ENCODE results near the gene STK39.

The STK39 gene

DNA sequence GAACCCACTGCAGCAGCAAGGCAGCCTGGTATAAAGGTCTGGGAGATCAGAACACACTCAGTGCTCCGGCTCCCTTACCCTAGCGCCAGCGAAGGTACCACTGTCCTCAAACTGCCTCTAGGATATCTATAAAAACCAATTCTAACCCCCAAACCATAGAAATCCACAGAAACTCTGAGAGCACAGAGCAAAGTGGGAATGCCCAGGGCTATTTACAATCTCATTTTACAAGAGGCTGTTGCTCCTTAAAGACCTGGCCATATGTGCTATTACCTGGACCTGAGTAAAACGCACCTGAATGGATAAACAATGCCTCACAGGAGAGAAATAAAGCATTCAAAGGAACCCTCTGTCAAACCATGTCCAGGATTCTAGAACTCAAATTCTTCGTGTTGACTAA is 4.3 kb downstream of the STK39 start:
- no peak for DNase-seq (ENCODE audit: low read depth)

DNA sequence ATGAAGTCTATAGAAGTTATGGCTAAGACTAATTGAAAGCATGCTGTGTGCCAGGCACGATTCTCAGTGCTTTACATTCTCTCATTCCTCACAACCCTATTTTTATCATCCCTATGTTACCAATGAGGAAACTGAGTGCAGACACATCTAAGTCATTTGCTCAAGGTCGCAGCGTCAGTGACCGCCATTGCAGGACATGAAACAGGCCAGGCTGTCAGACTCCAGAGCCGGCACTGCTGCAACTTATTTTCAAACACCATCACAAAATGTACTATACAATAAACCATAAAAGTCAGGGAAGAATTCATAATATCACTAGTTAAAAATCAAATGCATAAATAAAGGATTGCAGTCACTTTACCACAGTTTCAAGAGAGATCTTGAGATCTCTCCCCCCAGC is 5.6 kb downstream of the STK39 start:
- no peak for DNase-seq (ENCODE audit: low read depth)

DNA sequence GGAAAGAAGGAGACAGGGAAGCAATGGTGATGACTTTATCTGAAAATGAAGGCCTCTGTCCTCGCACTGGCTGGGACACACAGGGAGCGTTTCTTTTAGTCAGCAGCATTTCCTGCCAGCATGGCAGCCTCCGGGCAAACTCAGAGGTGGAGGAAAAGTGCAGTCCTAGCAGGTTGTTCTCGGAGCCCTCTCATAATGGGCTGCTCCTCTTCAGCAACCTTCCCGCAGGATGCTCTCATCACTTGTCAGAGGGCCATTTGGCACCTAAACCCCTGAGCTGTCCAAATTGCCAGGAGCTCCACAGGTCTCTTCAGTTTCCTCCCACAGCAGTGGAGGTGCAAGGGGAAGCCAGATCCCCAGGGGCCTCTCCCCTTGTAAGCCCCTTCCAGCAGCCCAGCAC is 6.2 kb downstream of the STK39 start:
- no peak for DNase-seq (ENCODE audit: low read depth)

DNA sequence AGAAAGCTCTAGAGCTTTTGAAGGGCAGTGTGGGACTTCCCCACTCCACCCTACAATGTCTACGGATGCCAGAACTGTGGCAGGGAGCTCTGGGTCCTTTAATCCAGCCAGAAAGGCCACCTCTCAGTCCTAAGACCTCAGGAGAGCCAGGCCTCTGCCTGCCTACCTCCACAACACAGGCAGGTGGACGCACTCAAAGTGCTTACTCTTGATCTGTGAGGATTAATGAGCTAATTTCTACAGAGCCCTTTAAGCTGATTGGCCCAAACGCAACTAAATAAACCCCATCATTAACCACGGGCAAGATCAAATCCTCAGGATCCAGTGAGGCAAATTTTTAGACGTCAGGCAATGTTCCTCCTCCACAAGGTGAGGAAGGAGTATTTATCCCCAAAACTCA is 8.1 kb downstream of the STK39 start:
- DNase-seq (ENCODE audit: low read depth): no peak

DNA sequence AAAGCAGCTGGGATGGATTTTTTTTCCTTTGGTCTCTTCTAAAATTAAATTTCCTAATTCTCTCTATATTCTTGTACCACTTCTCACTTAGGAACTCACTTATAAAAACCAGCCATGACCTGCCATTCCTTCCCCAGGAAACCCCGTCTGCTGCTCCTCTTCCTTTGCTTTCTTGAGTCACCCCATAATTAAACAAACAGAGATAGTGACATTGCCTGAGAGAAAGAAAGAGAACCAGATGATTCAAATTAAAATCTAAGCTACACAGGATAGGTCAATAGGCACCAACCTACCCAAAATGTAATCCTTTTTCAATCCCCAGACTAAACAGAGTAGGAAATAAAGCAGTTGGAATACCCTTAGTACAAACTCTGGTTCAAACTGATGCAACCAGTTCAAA is 9.7 kb downstream of the STK39 start:
- no peak for DNase-seq (ENCODE audit: low read depth)

DNA sequence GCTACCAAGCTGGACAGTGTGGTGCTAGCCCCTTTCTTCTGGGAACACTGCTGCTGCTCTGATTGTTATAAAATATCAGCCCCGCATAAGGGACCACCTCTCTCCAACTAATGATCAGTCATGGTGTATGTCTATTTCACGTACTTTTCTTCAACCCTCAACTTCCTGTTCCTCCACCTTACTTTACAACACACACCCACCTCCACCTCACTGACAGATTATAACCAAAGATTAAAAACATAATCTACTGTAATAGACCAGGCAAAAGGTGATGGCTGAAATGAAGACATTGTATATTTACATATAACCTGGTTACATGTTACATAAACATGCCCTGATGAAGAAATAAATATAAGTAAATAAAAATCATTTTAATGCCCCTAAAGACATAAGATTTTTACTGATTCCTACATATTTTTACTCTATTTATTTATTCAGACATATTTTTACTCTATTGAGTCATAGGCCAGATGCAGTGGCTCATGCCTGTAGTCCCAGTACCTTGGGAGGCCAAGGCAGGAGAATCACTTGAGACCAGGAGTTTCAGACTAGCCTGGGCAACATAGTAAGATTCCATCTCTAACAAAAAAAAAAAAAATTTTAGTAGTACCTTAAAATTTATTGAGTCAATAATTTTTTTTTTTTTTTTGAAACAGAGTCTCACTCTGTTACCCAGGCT is 12.8 kb downstream of the STK39 start:
- no peak for DNase-seq (ENCODE audit: low read depth)

DNA sequence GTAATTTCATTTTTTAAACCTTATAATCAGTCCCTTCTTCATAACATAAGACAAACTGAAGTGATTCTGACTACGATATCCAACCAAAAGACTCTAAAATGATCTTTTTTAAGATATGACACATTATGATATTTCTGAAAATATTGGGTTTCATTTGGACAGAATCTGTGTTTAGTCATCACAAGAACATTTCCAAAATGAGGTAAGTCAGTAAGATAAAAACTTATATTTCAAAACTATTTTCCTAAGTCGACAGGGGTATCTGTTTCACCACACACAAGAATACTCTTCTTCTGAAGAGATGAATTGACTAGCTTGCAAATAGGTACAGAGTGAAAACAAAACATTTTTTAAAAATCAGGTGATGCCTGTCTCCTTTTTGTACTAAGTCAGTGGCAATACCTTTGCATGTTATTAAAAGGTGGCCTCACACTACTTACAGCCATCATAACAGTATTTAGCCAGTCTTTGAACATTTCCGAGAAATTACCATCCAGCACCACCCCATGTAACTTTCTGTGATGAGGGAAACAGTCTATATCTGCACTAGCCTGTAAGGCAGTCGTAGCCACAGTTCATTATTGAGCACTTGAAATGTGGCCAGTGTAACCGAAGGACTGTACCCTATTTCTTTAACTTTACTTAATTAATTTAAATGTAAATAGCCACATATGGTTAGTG is 13.5 kb downstream of the STK39 start:
- no peak for DNase-seq (ENCODE audit: low read depth)

DNA sequence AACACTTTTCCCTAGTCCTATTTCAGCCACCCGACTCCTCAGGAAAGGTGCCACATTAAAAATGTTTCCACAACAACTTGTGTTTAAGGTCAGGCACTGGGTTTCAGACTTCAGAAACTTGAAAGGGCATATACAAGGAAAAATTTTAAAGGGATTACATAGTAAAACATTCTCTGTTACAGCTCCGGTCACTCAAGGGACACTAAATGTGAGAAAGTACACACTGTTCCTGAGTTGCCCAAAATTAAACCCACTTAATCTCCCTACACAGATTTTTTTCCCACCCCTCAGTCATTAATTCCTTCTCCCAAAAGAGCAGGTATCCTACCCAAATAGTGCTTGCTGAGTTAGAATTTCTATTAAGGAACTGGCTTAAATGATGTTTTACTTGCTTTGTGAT is 14.2 kb downstream of the STK39 start:
- DNase-seq (ENCODE audit: low read depth): no peak

DNA sequence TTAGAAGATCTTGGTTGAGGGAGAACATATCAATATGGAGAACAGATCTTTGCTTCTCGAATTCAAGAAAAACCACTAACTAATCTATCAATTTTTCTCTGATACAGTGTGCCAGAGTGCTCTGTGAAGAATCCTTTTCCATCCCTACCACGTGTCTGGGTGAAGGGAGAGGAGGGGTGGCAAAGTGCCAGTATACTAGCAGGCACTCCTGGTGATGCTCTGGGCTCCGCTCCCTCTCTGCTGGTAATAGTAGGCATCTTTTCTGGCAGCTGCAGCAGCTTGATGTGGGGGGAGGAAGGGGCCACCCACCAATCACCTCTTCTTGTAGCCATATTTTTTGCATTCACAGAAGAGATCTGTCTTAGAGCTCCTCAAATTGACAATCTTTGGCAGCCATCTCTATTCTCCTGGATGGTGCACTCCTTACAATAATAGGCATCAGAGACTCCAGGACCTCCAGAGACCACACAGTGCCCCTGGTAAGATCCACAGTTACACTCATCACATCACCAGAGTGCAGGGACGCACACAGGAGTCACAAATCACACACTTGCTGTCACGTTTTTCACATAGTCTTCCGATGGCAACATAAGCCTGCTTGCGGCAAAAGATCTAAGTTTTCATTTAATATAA is 15.7 kb downstream of the STK39 start:
- no peak for DNase-seq (ENCODE audit: low read depth)

DNA sequence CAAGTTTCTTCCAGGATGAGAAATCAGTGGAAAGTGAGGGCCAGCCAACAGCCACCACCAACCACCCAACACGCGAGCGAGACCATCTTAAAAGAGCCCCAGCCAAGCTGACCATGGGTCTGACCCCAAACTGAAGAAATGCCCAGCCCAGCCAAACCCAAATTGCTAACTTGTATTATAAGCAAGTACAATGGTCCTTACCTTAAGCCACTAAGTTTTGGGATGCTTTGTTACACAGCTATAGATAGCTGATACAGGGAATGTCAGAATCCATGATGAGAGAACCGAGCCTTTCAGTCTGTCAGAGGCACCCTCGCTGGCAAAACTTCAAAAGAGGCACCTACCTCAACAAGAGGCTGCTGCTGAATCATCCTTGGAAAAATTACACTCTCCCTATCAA is 17.0 kb downstream of the STK39 start:
- no peak for DNase-seq (ENCODE audit: low read depth)

DNA sequence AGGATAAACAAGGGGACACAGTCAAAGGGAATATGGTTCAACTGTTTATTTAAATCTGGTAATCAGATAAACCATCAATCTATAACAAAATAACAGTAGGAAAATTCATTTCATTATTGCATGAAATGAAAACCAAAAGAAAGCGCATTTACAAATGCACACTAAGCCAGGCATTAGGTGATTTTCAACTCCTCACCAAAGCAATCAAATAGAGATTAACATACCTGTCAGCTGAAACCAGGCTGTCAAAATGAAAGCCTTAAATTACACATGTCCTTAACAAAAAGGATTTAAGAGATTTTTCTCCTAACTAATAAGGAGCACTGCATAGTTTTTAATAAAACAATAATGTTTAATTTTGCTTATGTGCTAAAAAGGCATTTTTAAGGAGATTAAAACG is 23.0 kb downstream of the STK39 start:
- DNase-seq (ENCODE audit: low read depth): no peak

DNA sequence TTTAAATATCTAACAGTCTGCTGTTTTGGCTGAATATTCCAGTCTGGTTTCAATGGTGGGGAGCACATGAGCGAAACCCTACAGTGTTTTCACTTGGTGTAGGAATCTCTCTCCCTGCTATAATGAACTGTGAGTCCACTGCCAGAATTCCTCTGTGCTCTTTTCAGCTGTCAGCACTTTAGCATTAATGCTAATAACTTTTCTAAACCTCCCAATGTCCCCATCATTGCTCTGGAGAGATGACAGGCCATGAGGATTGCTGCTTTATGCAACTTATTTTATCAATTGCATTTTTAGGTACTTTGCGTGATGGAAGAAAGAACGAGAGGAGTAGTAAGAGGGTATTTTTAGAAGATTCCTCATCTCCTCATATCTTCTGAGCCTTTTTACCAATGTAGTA is 25.3 kb downstream of the STK39 start:
- no peak for DNase-seq (ENCODE audit: low read depth)

DNA sequence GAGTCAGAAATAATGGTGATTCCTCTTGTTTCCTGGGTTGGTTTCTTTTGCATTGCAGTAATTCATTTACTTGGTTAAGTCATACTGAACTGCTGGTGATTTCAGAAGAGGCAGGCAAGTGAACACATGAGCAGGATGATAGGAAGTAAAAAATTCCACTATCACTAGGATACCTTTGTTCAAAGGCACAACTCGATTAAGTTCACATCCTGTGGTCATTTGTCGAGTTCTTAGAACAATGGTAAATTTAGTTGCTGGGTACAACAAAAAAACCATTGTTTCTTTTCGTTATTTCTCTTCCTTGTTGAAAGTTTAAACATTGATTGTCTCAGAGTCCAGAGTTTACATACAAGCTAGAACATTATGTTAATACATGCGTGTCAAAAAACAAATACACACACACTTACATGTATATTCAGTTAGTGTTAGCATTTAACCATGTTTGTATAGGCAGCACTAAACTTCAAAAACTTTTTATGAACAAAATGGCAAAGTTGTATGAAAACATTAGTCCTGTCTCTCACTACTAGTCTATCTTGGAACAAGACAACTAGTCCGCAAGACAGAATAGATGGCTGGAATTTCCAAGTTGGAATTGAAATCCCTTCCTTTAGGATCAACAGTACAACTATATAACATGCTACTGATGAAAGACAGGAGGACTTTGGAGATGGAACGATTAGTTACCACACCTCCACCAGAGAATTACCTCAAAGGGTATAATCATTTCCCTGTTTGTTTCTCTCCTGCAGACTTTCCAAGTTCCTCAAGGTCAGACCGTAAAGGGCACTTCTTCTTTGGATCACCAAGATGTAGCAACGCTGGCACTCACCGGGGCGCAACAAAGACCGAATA is 26.2 kb downstream of the STK39 start:
- DNase-seq (ENCODE audit: low read depth): no peak

DNA sequence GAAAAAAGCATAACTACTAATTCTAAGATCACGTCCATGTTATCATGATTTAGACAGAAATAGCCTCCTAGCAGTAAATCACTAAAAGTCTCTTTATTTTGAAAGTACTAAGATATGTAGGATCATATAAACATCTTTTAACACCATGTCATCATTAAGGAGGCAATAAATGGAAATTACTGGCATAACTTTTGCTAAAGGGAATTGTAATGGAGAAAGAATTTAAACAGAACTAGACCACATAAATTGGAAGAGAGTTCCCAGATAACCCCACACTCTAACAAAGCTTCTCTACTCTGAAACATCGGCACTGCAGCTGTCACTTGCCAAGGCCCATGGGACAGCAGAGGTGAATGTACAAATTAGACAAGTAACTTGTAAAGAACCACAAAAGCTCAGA is 29.5 kb downstream of the STK39 start:
- no peak for DNase-seq (ENCODE audit: low read depth)

DNA sequence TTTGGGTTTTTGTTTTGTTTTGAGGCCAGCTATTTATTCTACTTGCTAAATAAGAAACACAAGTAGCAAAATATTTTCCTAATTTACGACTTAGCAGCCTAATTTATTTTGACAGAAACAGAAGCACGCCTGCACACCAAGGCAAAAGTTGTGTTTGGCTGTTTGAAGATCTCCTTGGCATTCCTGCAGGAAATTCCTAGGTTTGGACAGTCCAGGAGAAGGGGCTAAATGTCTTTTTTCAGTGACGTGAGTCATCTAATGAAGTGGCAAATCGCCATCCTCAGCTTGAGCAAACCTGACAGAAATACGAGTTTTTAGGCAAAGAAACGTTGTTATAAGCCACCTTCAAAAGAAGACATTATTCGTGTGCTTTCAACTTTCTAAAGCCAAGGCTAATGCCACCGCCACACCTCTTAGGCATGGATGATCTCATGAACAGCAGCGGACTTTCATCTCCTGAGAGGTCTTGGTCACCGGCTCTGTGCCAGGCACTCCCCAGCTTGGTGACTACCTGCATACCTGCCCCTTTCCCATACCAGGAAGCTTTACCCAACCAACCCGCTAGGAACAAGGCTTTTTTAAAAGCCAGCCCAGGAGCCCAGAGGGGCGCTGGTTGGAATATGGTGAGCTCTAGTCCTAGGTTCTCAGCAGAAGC is 30.9 kb downstream of the STK39 start:
- no peak for DNase-seq (ENCODE audit: low read depth)

DNA sequence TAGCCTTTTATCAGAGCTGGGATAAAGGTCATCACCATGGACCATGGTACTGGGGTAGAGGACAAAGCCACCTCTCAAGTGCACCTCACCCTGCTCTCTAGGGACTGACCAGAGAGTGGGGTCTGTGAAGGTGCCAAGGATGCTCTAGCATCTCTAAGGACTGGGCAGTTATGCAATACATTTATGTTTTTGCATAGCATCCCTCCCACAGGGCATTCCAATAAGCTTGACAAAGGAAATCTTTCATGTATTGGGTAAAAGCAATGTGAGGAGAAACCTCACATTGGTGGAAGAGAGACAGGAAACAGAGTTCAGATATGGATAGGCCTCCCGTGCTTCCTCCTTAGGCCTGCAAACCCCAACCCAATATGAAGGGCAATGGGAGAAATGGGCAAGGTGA is 31.6 kb downstream of the STK39 start:
- no peak for DNase-seq (ENCODE audit: low read depth)

DNA sequence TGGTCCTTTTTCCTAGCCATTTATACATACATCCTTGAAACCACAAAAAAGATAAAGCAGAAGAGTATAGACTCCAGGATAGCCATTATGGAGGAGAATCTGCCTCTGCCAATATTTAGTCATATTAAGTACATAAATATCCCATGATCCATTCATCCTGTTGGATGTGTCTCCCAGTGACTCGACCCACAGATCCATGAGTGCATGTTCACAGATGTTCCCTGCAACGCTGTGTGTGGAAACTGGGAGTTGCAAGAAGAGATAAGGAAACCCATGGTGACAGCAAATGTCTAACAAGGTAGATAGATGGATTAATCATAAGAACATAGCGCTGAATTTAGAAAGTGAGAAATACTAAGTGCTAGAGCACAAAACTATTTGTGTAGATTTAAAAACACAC is 34.5 kb downstream of the STK39 start:
- no peak for DNase-seq (ENCODE audit: low read depth)

DNA sequence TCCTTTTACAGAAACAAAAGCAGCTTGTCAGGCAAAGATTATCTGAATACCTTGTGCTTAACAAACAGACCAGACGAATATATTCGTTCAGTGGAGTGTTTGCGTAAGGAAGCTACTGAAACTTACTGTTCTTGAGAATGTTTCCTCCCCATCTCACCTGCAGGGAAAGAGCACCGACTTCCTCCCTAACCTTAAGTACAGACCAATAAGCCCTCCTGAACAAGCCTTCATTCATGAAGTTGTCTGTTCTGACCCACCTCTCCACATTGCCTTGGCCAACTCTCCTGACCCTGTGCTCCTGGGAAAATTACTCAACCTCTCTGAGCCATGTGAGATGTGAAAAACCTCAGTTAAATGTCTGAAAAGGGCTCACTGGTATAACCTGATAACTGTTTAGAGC is 35.2 kb downstream of the STK39 start:
- DNase-seq (ENCODE audit: low read depth): no peak

DNA sequence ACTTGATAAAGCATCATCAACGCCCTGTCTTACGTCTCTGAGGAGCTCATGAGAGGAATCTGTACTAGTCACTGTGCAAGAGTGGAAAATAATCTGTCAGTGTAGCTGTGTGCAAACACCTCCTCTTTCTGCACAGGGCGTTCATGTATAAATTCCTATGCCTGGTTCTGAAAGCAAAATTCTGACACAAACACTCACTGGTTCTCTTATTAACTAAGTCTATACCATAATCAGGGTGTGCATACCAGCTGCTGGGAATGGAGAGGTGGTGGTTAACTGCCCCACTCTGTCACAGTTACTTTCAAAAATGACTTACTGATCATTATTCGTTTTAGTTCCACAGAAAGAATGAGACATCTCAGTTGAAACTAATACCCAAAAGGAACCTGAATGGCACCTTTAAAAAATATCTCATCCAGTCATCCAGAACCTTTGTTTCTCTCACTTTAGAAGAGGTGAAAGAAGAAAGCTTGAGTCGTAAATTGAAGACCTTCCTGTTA is 35.7 kb downstream of the STK39 start:
- no peak for DNase-seq (ENCODE audit: low read depth)

DNA sequence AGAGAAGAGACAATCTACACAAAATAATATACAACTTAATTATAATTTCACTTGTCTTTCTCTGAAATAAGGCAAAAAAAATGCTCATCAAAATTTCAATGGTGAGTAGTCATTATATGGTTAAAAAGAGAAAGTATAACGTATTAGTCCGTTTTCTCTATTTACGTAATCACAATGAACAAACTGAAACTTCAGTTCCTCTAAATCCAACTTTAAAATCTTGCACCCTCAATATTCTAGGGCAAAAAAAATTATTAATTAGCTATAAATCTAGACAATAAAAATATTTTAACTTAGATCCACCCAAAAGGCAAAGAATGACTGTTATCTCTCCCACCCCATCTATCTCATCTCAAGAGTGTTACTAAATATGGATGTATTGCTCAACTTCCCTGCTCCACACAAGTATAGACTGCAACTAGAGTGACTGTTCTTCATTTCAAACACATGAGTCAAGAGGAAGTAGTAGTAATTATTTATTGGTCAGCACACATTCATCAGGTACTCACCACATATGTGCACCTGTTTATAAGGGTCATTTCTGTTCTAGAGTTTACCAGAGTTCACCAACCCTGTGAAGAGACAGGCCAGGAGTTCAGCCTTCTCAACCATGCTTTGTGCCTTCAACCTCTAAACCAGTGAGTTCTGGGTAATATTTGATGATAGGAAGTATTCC is 36.4 kb downstream of the STK39 start:
- no peak for DNase-seq (ENCODE audit: low read depth)

DNA sequence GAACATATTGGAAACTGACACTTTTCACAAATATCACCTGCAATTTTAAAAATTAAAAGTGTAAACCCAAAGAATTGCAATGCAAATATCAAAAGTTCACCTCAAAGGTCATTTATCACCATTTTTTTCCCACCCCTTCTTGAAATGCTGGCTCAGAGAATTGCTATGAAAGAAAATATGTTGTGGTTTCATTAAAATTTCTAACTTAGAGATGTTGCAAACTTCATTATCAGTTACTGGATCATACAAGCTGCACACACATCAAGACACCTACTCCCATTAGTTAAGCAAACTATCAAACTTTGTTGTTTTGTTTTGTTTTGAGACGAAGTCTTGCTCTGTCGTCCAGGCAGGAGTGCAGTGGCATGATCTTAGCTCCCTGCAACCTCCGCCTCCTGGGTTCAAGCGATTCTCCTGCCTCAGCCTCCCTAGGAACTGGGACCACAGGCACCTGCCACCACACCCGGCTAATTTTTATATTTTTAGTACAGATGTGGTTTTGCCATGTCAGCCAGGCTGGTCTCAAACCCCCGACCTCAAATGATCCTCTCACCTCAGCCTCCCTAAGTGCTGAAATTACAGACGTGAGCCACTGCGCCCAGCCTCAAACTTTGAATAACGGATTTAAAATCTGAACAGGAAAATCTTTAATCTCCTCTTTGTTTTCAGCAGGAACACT is 37.0 kb downstream of the STK39 start:
- DNase-seq (ENCODE audit: low read depth): no peak

All from stimulated activated CD8-positive, alpha-beta memory T cell treated with anti-CD3 and anti-CD28 coated beads, Interleukin-12 subunit alpha, Interleukin-12 subunit beta, amount 100 ng/mL, for 4 hours (primary cell).